Ovary (tissue), 3 donors: ENCODE data around the gene SH3RF3.

Experiments
- EP300 ChIP-seq: sonication (generic); formaldehyde crosslinking; IDR thresholded peaks from one replicate; pipeline ENCODE4 v1.6.1; 2017; ENCODE audit warnings: antibody characterized with exemption
- POLR2A ChIP-seq: fragments of 450-650 bp; IDR thresholded peaks from one replicate; pipeline ENCODE4 v1.6.1; 2017; ENCODE audit warnings: antibody characterized with exemption, mild to moderate bottlenecking, moderate library complexity
- TF ChIP-seq, protein P1 (sequence below), 3 donors: fragments of 450-650 bp in 2 of 3; fragments of 200-600 bp in 1 of 3; IDR thresholded peaks; one replicate each; pipeline versions ENCODE4 v1.5.1 to v1.8.0; 2016 to 2022; ENCODE audit warnings: antibody characterized with exemption in 3 of 3, mild to moderate bottlenecking in 1 of 3
- donor health status: DM: no; HTN: no; CAD: no.

DNA sequence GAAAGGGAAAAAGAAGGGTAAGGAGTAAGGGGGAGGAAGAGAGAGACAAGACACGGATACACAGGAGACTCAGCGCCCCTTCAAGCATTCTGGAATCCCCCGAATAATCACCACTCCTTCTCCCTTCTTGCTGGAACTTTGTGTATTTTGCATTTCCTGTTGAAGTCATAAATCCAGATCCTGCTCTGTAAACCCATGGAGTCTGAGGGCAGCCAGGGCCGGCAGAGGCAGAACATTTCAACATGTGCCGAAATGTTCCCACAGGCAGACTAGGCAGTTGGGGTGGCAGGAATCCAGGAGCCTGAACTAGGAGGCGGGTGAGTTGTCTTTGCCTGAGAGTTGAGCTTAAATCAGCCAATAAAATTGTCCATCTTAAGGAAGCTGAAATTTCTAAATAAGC lies 193.1 kb downstream of the SH3RF3 start:
- TF ChIP-seq, protein P1, sequence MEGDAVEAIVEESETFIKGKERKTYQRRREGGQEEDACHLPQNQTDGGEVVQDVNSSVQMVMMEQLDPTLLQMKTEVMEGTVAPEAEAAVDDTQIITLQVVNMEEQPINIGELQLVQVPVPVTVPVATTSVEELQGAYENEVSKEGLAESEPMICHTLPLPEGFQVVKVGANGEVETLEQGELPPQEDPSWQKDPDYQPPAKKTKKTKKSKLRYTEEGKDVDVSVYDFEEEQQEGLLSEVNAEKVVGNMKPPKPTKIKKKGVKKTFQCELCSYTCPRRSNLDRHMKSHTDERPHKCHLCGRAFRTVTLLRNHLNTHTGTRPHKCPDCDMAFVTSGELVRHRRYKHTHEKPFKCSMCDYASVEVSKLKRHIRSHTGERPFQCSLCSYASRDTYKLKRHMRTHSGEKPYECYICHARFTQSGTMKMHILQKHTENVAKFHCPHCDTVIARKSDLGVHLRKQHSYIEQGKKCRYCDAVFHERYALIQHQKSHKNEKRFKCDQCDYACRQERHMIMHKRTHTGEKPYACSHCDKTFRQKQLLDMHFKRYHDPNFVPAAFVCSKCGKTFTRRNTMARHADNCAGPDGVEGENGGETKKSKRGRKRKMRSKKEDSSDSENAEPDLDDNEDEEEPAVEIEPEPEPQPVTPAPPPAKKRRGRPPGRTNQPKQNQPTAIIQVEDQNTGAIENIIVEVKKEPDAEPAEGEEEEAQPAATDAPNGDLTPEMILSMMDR (IDR thresholded peaks at IDR 0.05): no peak
- TF ChIP-seq POLR2A (no peak), EP300 (no peak)
